Stimulated activated CD4-positive, alpha-beta T cell treated with anti-CD3 and anti-CD28 coated beads, Interleukin-2, amount 100 ng/mL, for 24 hours (primary cell): Measurements from ENCODE around the gene DAAM2.

Experiments used
- DNase-seq, 2 donors: peaks; one replicate each; pipeline ENCODE4 v3.0.0-alpha.2; 2020

The DAAM2 gene

GRCh38 chr6:39790772-39791171 lies 1.4 kb upstream of the DAAM2 start:
- no peak for DNase-seq

- DNase-seq: no peak
Observed at GRCh38 chr6:39791311-39791710, 865 bp upstream of the DAAM2 start.

- DNase-seq: no peak
Observed at GRCh38 chr6:39792540-39793450, 619 bp downstream of the DAAM2 start.

GRCh38 chr6:39793516-39793915 lies 1.3 kb downstream of the DAAM2 start:
- DNase-seq: no peak

GRCh38 chr6:39794231-39794630 lies 2.1 kb downstream of the DAAM2 start:
- no peak for DNase-seq

GRCh38 chr6:39797751-39798150 lies 5.6 kb downstream of the DAAM2 start:
- no peak for DNase-seq

GRCh38 chr6:39800034-39801032 lies 8.2 kb downstream of the DAAM2 start:
- DNase-seq: no peak

- no peak for DNase-seq
Observed at GRCh38 chr6:39801456-39802251, 9.5 kb downstream of the DAAM2 start.

GRCh38 chr6:39803872-39804271 lies 11.7 kb downstream of the DAAM2 start:
- no peak for DNase-seq

- no peak for DNase-seq
Observed at GRCh38 chr6:39804466-39805065, 12.4 kb downstream of the DAAM2 start.

- DNase-seq: no peak
Observed at GRCh38 chr6:39806278-39806677, 14.1 kb downstream of the DAAM2 start.

- DNase-seq: no peak
Observed at GRCh38 chr6:39808346-39808745, 16.2 kb downstream of the DAAM2 start.

GRCh38 chr6:39808964-39809363 lies 16.8 kb downstream of the DAAM2 start:
- DNase-seq: no peak

GRCh38 chr6:39811835-39812345 lies 19.7 kb downstream of the DAAM2 start:
- DNase-seq: no peak

- no peak for DNase-seq
Observed at GRCh38 chr6:39812496-39812852, 20.3 kb downstream of the DAAM2 start.

- no peak for DNase-seq
Observed at GRCh38 chr6:39812853-39813533, 20.8 kb downstream of the DAAM2 start.

GRCh38 chr6:39814236-39814635 lies 22.1 kb downstream of the DAAM2 start:
- no peak for DNase-seq

- no peak for DNase-seq
Observed at GRCh38 chr6:39815356-39815755, 23.2 kb downstream of the DAAM2 start.

GRCh38 chr6:39816747-39817146 lies 24.6 kb downstream of the DAAM2 start:
- DNase-seq: no peak

- DNase-seq: no peak
Observed at GRCh38 chr6:39818695-39819094, 26.5 kb downstream of the DAAM2 start.

- no peak for DNase-seq
Observed at GRCh38 chr6:39819228-39819627, 27.1 kb downstream of the DAAM2 start.

- DNase-seq: no peak
Observed at GRCh38 chr6:39819676-39820075, 27.5 kb downstream of the DAAM2 start.
